Endometrium (tissue), 2 donors: ENCODE results near the gene PDK3.

Experiments used
- FAIRE-seq: peaks from 2 replicates; lab custom pipeline; 2012; peaks lifted over from hg19 to GRCh38; lab: Jason Lieb, UNC
- donor health status: control.
- donor health status: control.

Gene PDK3

DNA sequence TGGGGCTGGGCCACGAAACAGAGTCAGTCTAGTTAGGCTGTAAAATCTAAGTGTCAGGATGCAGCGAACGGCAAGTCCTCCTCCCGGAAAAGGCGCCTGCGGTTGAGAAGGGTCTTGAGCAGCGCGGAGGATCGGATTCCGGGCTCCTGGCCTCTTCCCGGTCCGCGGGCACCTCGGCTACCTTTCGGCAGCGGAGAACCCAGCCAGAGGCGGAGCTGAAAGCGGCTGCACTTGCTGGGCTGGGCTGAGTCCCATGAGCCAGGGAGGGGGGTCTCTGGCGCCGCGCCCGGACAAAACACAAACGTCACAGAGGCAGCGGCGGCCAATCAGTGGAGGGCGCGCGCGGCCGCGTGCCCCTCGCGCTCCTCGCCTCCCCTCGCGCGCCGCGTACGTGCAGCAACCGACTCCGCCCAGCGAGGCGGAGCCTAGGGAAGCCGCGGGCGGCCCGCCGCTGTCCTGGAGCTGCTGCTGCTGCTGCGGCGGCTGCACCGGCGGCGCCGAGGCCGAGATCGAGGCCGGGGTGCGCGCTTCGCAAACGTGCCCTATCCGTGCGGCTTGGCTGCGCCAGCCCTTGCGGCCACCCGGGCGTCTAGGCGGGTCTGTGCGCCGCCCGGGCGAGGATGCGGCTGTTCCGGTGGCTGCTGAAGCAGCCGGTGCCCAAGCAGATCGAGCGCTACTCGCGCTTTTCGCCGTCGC is at the start of gene PDK3:
Gene PDK3, plus strand, starts transcription at position 451 of the 696 bp plus-strand sequence. Its CDS starts 170 bp downstream, at position 621.
- no peak for FAIRE-seq

- FAIRE-seq = no peak
Observed at GRCh38 chrX:24415921-24416320, 49.2 kb upstream of the PDK3 start.

- FAIRE-seq = no peak
Observed at GRCh38 chrX:24423960-24424359, 41.1 kb upstream of the PDK3 start.

DNA sequence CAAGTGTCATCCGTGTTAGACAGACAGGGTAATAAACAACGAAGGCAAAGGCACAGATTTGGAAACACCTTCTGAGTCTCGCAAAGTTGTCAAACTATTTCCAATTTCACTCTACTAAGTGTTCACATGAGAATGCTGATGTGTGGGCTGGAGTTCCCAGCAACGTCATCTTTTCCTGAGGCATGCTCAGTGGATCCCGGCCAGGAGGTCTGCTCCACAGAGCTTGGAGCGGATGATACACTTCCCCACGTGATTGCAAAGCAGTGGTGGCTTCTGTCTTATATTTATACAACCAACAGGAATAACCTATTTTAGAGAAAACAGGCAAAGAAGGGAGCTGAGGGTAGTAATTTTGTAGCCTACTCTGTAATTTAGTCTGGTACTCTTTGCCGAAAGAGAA is 40.1 kb upstream of the PDK3 start:
- FAIRE-seq = no peak

- no peak for FAIRE-seq
Observed at GRCh38 chrX:24425806-24426205, 39.3 kb upstream of the PDK3 start.

- FAIRE-seq = no peak
Observed at GRCh38 chrX:24426340-24426913, 38.7 kb upstream of the PDK3 start.

- FAIRE-seq = no peak
Observed at GRCh38 chrX:24426921-24427746, 38.0 kb upstream of the PDK3 start.

DNA sequence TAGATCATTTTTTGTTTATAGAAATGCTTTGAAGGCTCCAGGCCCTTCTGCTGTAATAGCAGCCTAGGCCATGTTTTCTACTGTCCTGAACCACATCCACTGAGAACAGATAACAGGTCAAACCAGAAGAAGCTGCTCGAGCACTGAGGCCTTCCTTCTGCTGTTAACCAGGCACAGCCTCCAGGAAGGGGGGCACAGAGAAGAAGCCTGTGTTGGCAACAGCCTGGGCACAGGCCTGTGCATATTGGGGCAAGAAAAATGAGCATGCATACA is 37.4 kb upstream of the PDK3 start:
- FAIRE-seq = no peak

DNA sequence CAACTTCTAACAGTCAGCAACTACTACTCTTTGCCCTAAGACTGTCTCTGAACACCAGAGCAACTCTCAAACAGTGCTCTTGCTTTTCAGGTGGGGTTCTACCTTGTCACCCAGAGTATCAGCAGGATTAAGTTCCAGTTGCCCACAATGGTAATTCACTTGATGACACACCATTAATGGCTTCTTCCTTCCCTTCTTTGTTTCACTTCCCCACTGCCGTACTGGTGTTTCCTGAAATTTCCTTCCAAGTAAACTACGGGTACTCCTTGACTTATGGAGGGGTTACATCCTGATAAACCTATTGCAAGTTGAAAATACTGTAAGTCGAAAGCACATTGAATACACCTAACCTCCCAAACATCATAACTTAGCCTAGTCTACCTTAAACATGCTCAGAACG is 36.6 kb upstream of the PDK3 start:
- FAIRE-seq = no peak

DNA sequence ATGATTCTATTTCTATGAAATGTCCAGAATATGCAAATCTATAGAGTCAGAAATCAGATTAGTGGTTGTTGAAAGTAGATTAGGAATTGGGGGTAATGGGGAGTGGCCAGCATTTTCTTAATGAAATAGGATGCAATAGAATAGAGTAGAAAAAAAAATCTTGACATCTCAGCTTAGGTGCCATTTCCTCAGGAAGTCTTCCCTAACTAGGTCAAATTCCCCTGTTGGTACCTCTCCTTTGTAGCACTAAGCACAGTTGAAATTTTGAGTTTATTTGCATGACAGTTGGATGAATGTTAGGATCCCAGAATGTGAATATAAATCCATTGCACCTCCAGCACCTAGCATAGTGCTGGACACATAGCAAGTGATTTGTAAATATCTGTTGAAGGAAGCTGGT is 30.0 kb upstream of the PDK3 start:
- FAIRE-seq = no peak

- no peak for FAIRE-seq
Observed at GRCh38 chrX:24443918-24444317, 21.2 kb upstream of the PDK3 start.

GRCh38 chrX:24444645-24445044 is 20.4 kb upstream of the PDK3 start:
- FAIRE-seq = no peak

GRCh38 chrX:24448762-24449250 is 16.3 kb upstream of the PDK3 start:
- no peak for FAIRE-seq

DNA sequence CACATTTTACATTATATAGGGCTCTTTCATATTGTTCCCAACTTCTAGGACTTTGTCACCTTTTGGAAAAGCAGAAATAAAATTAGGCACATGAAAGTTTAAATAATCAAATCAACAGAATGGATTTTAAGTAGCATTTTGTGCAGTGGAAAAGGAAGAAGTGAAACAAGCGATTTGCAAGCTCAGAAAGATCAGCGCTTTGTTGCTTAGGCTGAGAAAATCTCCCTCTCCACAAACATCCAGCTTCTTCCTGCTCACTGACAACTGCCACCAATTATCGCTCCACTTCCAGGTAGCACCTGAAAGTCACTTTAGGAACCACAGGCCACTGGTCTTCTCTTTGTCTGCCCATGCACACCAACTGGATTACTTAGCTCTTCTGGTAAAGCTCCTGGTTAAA is 2.0 kb upstream of the PDK3 start:
- FAIRE-seq = no peak

DNA sequence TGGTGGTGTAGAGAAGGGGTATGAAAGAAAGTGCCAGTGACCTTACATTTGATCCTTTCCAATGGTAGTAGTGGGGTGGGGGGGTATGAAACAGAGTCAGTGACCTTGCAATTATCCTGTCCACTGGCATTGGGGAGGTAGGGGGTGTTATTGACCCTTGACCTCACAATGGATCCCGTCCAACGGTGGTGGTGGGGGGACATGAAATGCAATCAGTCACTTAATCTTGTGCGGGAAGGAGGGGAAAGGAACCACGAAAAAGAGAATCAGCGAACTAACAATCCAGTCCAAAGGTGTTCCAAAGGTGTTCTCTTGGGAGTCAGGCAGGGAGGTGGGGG is 619 bp upstream of the PDK3 start:
- FAIRE-seq = no peak

DNA sequence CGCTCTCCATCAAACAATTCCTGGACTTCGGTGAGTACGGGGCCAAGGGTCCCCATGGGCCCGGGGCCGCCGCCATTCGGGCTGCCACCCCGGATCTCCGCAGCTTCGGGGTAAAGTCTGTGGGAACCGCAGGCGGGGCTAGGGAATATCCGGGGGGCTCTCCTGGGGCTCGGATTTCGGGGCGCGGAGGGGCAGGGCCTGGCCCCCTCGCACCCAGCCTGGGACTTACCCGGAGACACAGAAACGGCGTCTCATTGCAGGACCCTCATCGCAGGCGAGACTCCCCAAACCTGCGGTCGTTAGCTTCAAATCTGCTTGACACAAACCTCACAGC is 413 bp downstream of the PDK3 start:
- FAIRE-seq = no peak

- no peak for FAIRE-seq
Observed at GRCh38 chrX:24466025-24466424, 939 bp downstream of the PDK3 start.

DNA sequence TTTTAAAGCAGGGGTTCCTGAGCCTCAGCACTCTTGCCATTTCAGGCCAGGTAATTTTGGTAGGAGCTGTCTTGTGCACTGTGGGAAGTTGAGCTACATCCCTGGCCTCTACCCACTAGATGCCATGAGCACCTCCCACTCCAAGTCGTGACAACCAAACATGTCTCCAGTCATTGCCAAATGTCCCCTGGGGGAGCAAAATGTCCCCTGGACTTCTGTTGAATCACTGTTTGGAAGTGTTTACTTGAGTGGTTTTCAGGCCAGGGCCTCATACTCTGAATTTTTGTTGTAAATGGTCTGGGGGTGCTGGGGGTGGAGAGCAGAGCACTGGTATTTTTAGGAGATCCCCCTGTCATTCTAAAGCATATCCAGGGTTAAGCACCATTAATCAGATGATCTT is 3.2 kb downstream of the PDK3 start:
- FAIRE-seq = no peak

- no peak for FAIRE-seq
Observed at GRCh38 chrX:24471808-24472207, 6.7 kb downstream of the PDK3 start.

DNA sequence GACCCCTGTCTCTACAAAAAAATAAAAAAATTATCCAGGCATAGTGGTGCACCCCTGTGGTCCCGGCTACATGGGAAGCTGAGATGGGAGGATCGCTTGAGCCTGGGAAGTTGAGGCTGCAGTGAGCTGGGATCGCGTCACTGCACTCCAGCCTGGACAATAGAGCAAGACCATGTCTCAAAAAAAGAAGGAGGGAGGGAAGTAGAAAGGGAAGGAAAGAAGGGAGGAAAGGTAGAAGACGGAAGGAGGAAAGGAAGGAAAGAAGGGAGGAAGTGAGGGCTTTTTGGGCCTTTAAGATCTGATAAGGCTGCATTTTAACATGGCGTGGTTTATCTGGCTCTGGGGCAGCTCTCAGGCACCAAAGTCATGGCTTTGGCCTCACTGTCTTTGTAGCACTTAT is 10.4 kb downstream of the PDK3 start:
- FAIRE-seq = no peak

GRCh38 chrX:24478509-24478908 is 13.4 kb downstream of the PDK3 start:
- FAIRE-seq = no peak

DNA sequence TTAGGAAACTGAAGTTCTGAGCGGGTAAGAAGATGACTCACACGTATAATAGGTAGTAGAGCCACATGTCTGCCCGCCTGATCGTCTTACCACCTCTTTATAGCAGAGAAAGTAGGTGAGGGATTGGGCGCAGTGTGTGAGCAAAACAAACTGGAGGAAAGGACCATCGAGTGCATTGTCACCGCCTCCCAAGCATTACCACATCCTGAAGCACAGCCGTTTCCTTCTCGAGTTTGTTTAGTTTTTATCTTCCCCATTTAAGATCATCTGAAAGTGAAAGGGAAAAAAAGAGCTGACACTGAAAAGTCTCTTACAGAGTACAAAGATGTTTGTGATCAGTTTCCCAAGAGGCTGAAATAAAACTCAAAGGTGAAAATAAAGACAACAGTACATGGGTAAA is 14.8 kb downstream of the PDK3 start:
- no peak for FAIRE-seq

DNA sequence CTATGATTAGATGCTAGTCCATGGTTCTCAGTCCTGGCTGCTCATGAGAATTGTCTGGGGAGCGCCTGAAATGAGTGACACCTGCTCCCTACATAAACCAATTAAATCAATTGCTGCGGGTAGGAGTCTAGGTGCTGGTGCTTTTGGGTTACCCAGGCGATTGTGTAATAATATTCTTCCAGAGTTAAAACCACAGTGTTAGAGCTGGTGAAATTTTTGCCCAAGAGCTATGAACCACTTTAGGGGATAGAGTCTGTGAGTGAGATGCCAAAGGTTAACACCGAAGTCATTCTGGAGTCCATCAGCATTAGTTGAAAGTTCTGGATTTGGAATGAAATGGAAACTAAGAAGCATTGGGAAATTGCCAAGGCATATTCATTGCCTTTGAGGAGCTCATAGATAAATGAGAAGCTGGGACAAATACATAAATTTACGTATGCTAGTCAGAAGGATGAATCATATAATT is 15.3 kb downstream of the PDK3 start:
- no peak for FAIRE-seq
